HEK293 (cell line): ENCODE measurements around the gene GBX2.

ENCODE experiments used
- CTCF ChIP-seq: fragments of 450-650 bp; formaldehyde crosslinking; IDR thresholded peaks from 2 replicates; pipeline ENCODE4 v1.5.1; 2016; ENCODE audit warnings: missing biosample characterization, missing genetic modification characterization
- PBX3 ChIP-seq: sonication (generic); formaldehyde crosslinking; IDR thresholded peaks from 2 replicates; pipeline ENCODE4 v1.8.1; 2022; ENCODE audit warnings: mild to moderate bottlenecking, moderate library complexity, missing genetic modification reagents
- REST ChIP-seq: fragments of 450-650 bp; formaldehyde crosslinking; IDR thresholded peaks from 2 replicates; pipeline ENCODE4 v1.5.1; 2016; ENCODE audit warnings: missing biosample characterization, missing genetic modification characterization
- ZNF133 ChIP-seq: fragments of 450-650 bp; formaldehyde crosslinking; IDR thresholded peaks from 2 replicates; pipeline ENCODE4 v1.5.1; 2016; ENCODE audit warnings: missing biosample characterization, missing genetic modification characterization
- ZNF184 ChIP-seq: fragments of 450-650 bp; IDR thresholded peaks from 2 replicates; pipeline ENCODE4 v1.5.1; 2018; ENCODE audit warnings: missing biosample characterization, mild to moderate bottlenecking, missing genetic modification characterization
- ZNF221 ChIP-seq: fragments of 450-650 bp; formaldehyde crosslinking; IDR thresholded peaks from 2 replicates; pipeline ENCODE4 v1.5.1; 2017; ENCODE audit warnings: missing biosample characterization, missing genetic modification characterization, borderline replicate concordance
- ZNF266 ChIP-seq: fragments of 450-650 bp; formaldehyde crosslinking; IDR thresholded peaks from 2 replicates; pipeline ENCODE4 v1.5.1; 2016; ENCODE audit warnings: missing biosample characterization, missing genetic modification characterization, low read depth
- ZNF670 ChIP-seq: fragments of 450-650 bp; formaldehyde crosslinking; IDR thresholded peaks from 2 replicates; pipeline ENCODE4 v1.5.1; 2016; ENCODE audit warnings: missing biosample characterization, missing genetic modification characterization, low read depth
- ZNF792 ChIP-seq: fragments of 450-650 bp; formaldehyde crosslinking; IDR thresholded peaks from 2 replicates; pipeline ENCODE4 v1.5.1; 2016; ENCODE audit warnings: missing biosample characterization, missing genetic modification characterization

- TF ChIP-seq PBX3 (CRISPR knock-in tag) (no peak), ZNF266 (tag by site-specific recombination) (no peak), ZNF792 (no peak), ZNF133 (tag by site-specific recombination) (no peak), CTCF (tag by site-specific recombination) (no peak), ZNF184 (no peak), ZNF670 (no peak), ZNF221 (tag by site-specific recombination) (no peak), REST (tag by site-specific recombination) (no peak)
These were observed 12.8 kb downstream of the GBX2 start for GRCh38 chr2:236155406-236155805.
